H1 (cell line): ENCODE results near the gene NDUFA3. TPM values are rescaled to one million over a fixed set of nuclear protein-coding genes. Genes with fewer than 3 reads are reported as not detected.

Experiments used
- CTCF ChIA-PET: fragments of 300-600 bp; sonication (Branson Sonifier 250); formaldehyde crosslinking; loops from one replicate; lab custom pipeline; 2021; ENCODE audit not compliant: partially characterized antibody; lab: Charles Lee
- POLR2A ChIA-PET: fragments of 300-600 bp; sonication (Branson Sonifier 250); formaldehyde crosslinking; loops from one replicate; lab custom pipeline; 2021; ENCODE audit warnings: inconsistent platforms; ENCODE audit not compliant: partially characterized antibody; lab: Charles Lee
- DNase-seq, 2 experiments: peaks; one replicate each; pipeline versions ENCODE4 v3.0.0 to v3.0.0-alpha.2; 2010 to 2022; ENCODE audit warnings: low spot score in 2 of 2, low read depth in 1 of 2, mixed read lengths in 1 of 2
- FAIRE-seq: peaks from 2 replicates; lab custom pipeline; 2011; peaks lifted over from hg19 to GRCh38; lab: Jason Lieb, UNC
- H2AFZ ChIP-seq: 2 replicates; pipeline ENCODE4 v1.8.1; 2012; ENCODE audit warnings: low read length, inconsistent platforms
- H2AK5ac ChIP-seq: 2 replicates; pipeline ENCODE4 v1.6.1; 2013; ENCODE audit warnings: low read depth, low read length
- H2BK120ac ChIP-seq: replicated peaks from 2 replicates; pipeline ENCODE3; 2013; ENCODE audit warnings: low read depth, low read length, inconsistent platforms
- H2BK12ac ChIP-seq: 2 replicates; pipeline ENCODE4 v1.6.1; 2013; ENCODE audit warnings: low read depth, low read length
- H2BK15ac ChIP-seq: 2 replicates; pipeline ENCODE4 v1.6.1; 2013; ENCODE audit warnings: low read length
- H2BK20ac ChIP-seq: 2 replicates; pipeline ENCODE4 v1.6.1; 2013; ENCODE audit warnings: low read length
- H2BK5ac ChIP-seq: 2 replicates; pipeline ENCODE4 v1.6.1; 2013; ENCODE audit warnings: low read depth, low read length
- H3K14ac ChIP-seq: 2 replicates; pipeline ENCODE4 v1.6.1; 2013; ENCODE audit warnings: inconsistent platforms; ENCODE audit not compliant: insufficient read length
- H3K18ac ChIP-seq: 2 replicates; pipeline ENCODE4 v1.6.1; 2013; ENCODE audit warnings: low read length; ENCODE audit errors: extremely low read depth
- H3K23ac ChIP-seq: 2 replicates; pipeline ENCODE4 v1.6.1; 2013; ENCODE audit warnings: inconsistent platforms; ENCODE audit not compliant: insufficient read length
- H3K23me2 ChIP-seq: 2 replicates; pipeline ENCODE4 v1.6.1; 2013; ENCODE audit warnings: low read depth, low read length
- H3K27ac ChIP-seq: 2 replicates; pipeline ENCODE4 v1.6.1; 2011; ENCODE audit warnings: low read depth, low read length, inconsistent platforms
- H3K27me3 ChIP-seq, 4 experiments: replicated peaks in 1 of 4; 1 replicate in 1 of 4; 2 replicates in 3 of 4; pipeline versions ENCODE4 v1.6.1 to v1.8.1; 2011 to 2013; ENCODE audit warnings: low read length in 3 of 4, mild to moderate bottlenecking in 3 of 4, inconsistent platforms in 2 of 4, mixed read lengths in 2 of 4, moderate library complexity in 1 of 4; ENCODE audit not compliant: control insufficient read depth in 3 of 4, insufficient read depth in 3 of 4; ENCODE audit errors: extremely low read depth in 1 of 4
- H3K36me3 ChIP-seq, 4 experiments: 2 replicates each; pipeline versions ENCODE4 v1.6.1 to v1.8.1; 2011 to 2013; ENCODE audit warnings: mild to moderate bottlenecking in 4 of 4, low read length in 3 of 4, moderate library complexity in 2 of 4, control low read depth in 1 of 4, inconsistent platforms in 1 of 4; ENCODE audit not compliant: insufficient read depth in 4 of 4, control insufficient read depth in 2 of 4
- H3K4ac ChIP-seq: replicated peaks from 2 replicates; pipeline ENCODE3; 2013; ENCODE audit warnings: low read length, low read depth, mixed read lengths, inconsistent platforms; ENCODE audit not compliant: insufficient read length
- H3K4me1 ChIP-seq, 4 experiments: replicated peaks in 1 of 4; 1 replicate in 1 of 4; 2 replicates in 3 of 4; pipeline versions ENCODE4 v1.6.1 to v1.8.1; 2011 to 2013; ENCODE audit warnings: low read length in 3 of 4, inconsistent platforms in 2 of 4, mixed read lengths in 1 of 4; ENCODE audit not compliant: insufficient read depth in 4 of 4, control insufficient read depth in 3 of 4
- H3K4me2 ChIP-seq, 2 experiments: 2 replicates each; pipeline versions ENCODE4 v1.6.1 to v1.8.1; 2011 to 2013; ENCODE audit warnings: low read depth in 2 of 2, low read length in 2 of 2, control low read depth in 1 of 2, inconsistent platforms in 1 of 2, mild to moderate bottlenecking in 1 of 2; ENCODE audit not compliant: insufficient read depth in 1 of 2
- H3K4me3 ChIP-seq, 4 experiments: fragments of 200-600, 300-600 bp in 1 of 4; sonication (generic), shearing (Covaris generic), sonication (Bioruptor Twin) in 1 of 4; 2 replicates each; pipeline versions ENCODE4 v1.5.1 to v1.8.1; 2011 to 2016; ENCODE audit warnings: low read length in 4 of 4, low read depth in 3 of 4, control low read depth in 2 of 4, inconsistent platforms in 2 of 4, mild to moderate bottlenecking in 2 of 4, mixed read lengths in 1 of 4, moderate library complexity in 1 of 4; ENCODE audit not compliant: insufficient read depth in 2 of 4; ENCODE audit errors: extremely low read depth in 1 of 4
- H3K56ac ChIP-seq: replicated peaks from 2 replicates; pipeline ENCODE3; 2013; ENCODE audit warnings: low read depth, mild to moderate bottlenecking, mixed read lengths, low read length, inconsistent platforms; ENCODE audit not compliant: insufficient read length
- H3K79me1 ChIP-seq: 2 replicates; pipeline ENCODE4 v1.6.1; 2013; ENCODE audit warnings: low read depth, low read length, control low read depth
- H3K79me2 ChIP-seq, 2 experiments: 2 replicates each; pipeline versions ENCODE4 v1.6.1 to v1.8.1; 2012 to 2013; ENCODE audit warnings: low read length in 2 of 2, mild to moderate bottlenecking in 2 of 2, inconsistent platforms in 1 of 2; ENCODE audit not compliant: insufficient read depth in 2 of 2, control insufficient read depth in 1 of 2
- H3K9ac ChIP-seq, 4 experiments: replicated peaks in 1 of 4; 1 replicate in 1 of 4; 2 replicates in 3 of 4; pipeline versions ENCODE4 v1.6.1 to v1.8.1; 2011 to 2013; ENCODE audit warnings: low read depth in 3 of 4, low read length in 3 of 4, control low read depth in 2 of 4, mild to moderate bottlenecking in 2 of 4, moderate library complexity in 2 of 4, inconsistent platforms in 1 of 4; ENCODE audit errors: extremely low read depth in 1 of 4
- H3K9me3 ChIP-seq, 2 experiments: 2 replicates each; pipeline versions ENCODE4 v1.6.1 to v1.8.1; 2012 to 2013; ENCODE audit warnings: mild to moderate bottlenecking in 2 of 2, moderate library complexity in 2 of 2, control low read depth in 1 of 2, inconsistent platforms in 1 of 2, low read depth in 1 of 2, low read length in 1 of 2, mixed read lengths in 1 of 2; ENCODE audit not compliant: insufficient read depth in 2 of 2
- H4K20me1 ChIP-seq, 2 experiments: replicated peaks in 1 of 2; 2 replicates each; pipeline versions ENCODE3 to v1.8.1; 2011 to 2013; ENCODE audit warnings: inconsistent platforms in 2 of 2, low read length in 2 of 2, mild to moderate bottlenecking in 1 of 2; ENCODE audit not compliant: insufficient read depth in 2 of 2, control insufficient read depth in 1 of 2
- H4K5ac ChIP-seq: 2 replicates; pipeline ENCODE4 v1.6.1; 2013; ENCODE audit warnings: low read length, low read depth, mixed read lengths, inconsistent platforms; ENCODE audit not compliant: insufficient read length
- H4K8ac ChIP-seq: 2 replicates; pipeline ENCODE4 v1.8.0; 2013; ENCODE audit warnings: mild to moderate bottlenecking, moderate library complexity, low read length, inconsistent platforms; ENCODE audit not compliant: insufficient read depth; ENCODE audit errors: extremely low read depth
- H4K91ac ChIP-seq: replicated peaks from 2 replicates; pipeline ENCODE3; 2013; ENCODE audit warnings: low read length, mixed read lengths, inconsistent platforms; ENCODE audit not compliant: insufficient read length
- HDAC2 ChIP-seq, 2 experiments: fragments of 300-600 bp in 1 of 2; sonication (generic) in 1 of 2; IDR thresholded peaks; 2 replicates each; pipeline ENCODE4 v1.6.1; 2011 to 2012; ENCODE audit warnings: low read depth in 2 of 2, low read length in 2 of 2, mild to moderate bottlenecking in 2 of 2, moderate library complexity in 2 of 2, borderline replicate concordance in 1 of 2, inconsistent platforms in 1 of 2
- WGBS, 2 experiments: shearing (Covaris generic) in 1 of 2; methylation state at CpG; one replicate each; pipeline versions ENCODE4 v1.1.6 to v1.1.7; 2013 to 2015; ENCODE audit warnings: low lambda C conversion rate in 2 of 2, mixed read lengths in 2 of 2, inconsistent platforms in 1 of 2, low coverage in 1 of 2, missing lambda C conversion rate in 1 of 2; ENCODE audit not compliant: insufficient replicate concordance in 2 of 2, insufficient coverage in 1 of 2, insufficient read length in 1 of 2; ENCODE audit errors: extremely low coverage in 1 of 2, missing lambda C conversion rate in 1 of 2; 5-methylcytosine and 5-hydroxymethylcytosine counted together
- polyA plus RNA-seq, 7 experiments: library from polyadenylated mRNA; depleted of rRNA in 3 of 7; stranded (reverse) in 5 of 7; unstranded in 2 of 7; fragments of >200 nt in 5 of 7; fragments of 200-250 nt in 2 of 7; gene quantifications; 1 replicate in 5 of 7; 2 replicates in 1 of 7; 4 replicates in 1 of 7; pipeline versions ENCODE4 v1.2.1 to v1.2.3, GENCODE V29; 2011 to 2013; ENCODE audit warnings: missing spikeins in 2 of 7, mixed read lengths in 2 of 7
- total RNA-seq: library from RNA; stranded (reverse); fragmentation: NEBNext Ultra II Directional; extraction: Animal tissue kit (Norgen Biotek cat#: 25700); gene quantifications from 2 replicates; pipeline ENCODE4 v1.2.1, GENCODE V29; 2021

Gene NDUFA3
- total and polyA plus RNA-seq, 2 of the 8 experiments (the other 6 are each of a cell fraction or from before 2014, with no cell fraction given): 175 to 208 TPM

- Histone ChIP-seq H3K79me2 (no peaks in the 10 kb centered on the region), H3K56ac (no peak overlapping the region), H3K23me2 (peaks cover 13% of the 10 kb centered on the region; the same call in 1 of the 2 replicates), H3K4ac (peak overlapping the region; percentile 53), H4K91ac (peak overlapping the region; percentile 0), H4K20me1 (no peaks in the 10 kb centered on the region), H3K36me3 (no peaks in the 10 kb centered on the region), H4K5ac (peak overlapping the region; percentile 21), H3K14ac (no peak overlapping the region), H2BK20ac (no peak overlapping the region), H4K8ac (peak overlapping the region; percentile 86), H2BK120ac (no peak overlapping the region), H3K4me1 (peaks cover 0 to 5% (median 1%) of the 10 kb centered on the region in 4 experiments; a peak in 4 of 7 replicates), H3K18ac (peak overlapping the region; percentile 75), H3K79me1 (no peaks in the 10 kb centered on the region), H3K9ac (no peak overlapping the region), H3K9me3 (no peaks in the 10 kb centered on the region; a peak in 1 of 4 replicates), H2BK5ac (no peak overlapping the region; the same call in 1 of the 2 replicates), H3K27me3 (peaks cover 6 to 29% (median 19%) of the 10 kb centered on the region in 4 experiments), H2BK15ac (peak overlapping the region; percentile 23; the same call in 1 of the 2 replicates), H2BK12ac (peak overlapping the region; percentile 68; the same call in 1 of the 2 replicates), H3K4me3 (peak overlapping the region; percentile 33 to 64 (median 52)), H3K4me2 (peak overlapping the region; percentile 51 to 92), H3K23ac (no peak overlapping the region), H2AFZ (peak overlapping the region; percentile 92; the same call in 1 of the 2 replicates), H2AK5ac (no peak overlapping the region), H3K27ac (no peak overlapping the region)
- 74% methylated on average over 19 of the region's 22 CpGs; no CpG with 5 or more reads in 1 of the 2 experiments for WGBS, 2 experiments
- ChIA-PET POLR2A (interaction anchor here (0.7 to 6.1 kb wide), 14 partner anchors 11 to 228 kb away, joined by 3 to 37 read pairs (median 4); partner anchors contain the start of genes CNOT3, MYADM, PRPF31 and TFPT), CTCF (interaction anchor here (0.6 to 2.4 kb wide), 11 partner anchors 11 to 302 kb away, joined by 3 to 7 read pairs (median 4); no protein-coding TSS in a partner anchor)
- no peak for FAIRE-seq
- no peak for TF ChIP-seq HDAC2 (IDR thresholded peaks at IDR 0.05; ENCODE audit: borderline replicate concordance in 1 of 2, low read depth in 2 of 2, low read length in 2 of 2)
- DNase-seq: no peak
Measured at GRCh38 chr19:54095136-54095858, 7.4 kb upstream of the NDUFA3 start.
